Brain microvascular endothelial cell (primary cell): ENCODE data around the gene C12orf75.

Experiments used
- DNase-seq: peaks from one replicate; pipeline ENCODE4 v3.0.0-alpha.2; 2020
- H3K27ac ChIP-seq: fragments of 250-450 bp; sonication (Bioruptor Pico); 2 replicates; pipeline ENCODE4 v1.5.1; 2020; ENCODE audit warnings: mild to moderate bottlenecking, moderate library complexity
- H3K27me3 ChIP-seq: fragments of 250-450 bp; sonication (Bioruptor Pico); replicated peaks from 2 replicates; pipeline ENCODE4 v1.5.1; 2020; ENCODE audit warnings: mild to moderate bottlenecking
- H3K36me3 ChIP-seq: fragments of 250-450 bp; sonication (Bioruptor Pico); replicated peaks from 2 replicates; pipeline ENCODE4 v1.5.1; 2020; ENCODE audit warnings: mild to moderate bottlenecking
- H3K4me3 ChIP-seq: 2 replicates; pipeline ENCODE4 v1.5.1; 2011; ENCODE audit warnings: low read depth, mild to moderate bottlenecking, control low read depth, low read length, moderate library complexity
- in situ Hi-C: cut with HindIII; loops from 2 replicates; pipeline ENCODE4 v1.10.0; 2017; ENCODE audit warnings: low sequenced_read_pairs, low pct_ligation_motif_present
- TF ChIP-seq, protein P1 (sequence below): IDR thresholded peaks from 2 replicates; pipeline ENCODE4 v1.5.1; 2011; ENCODE audit warnings: low read depth, mild to moderate bottlenecking, moderate library complexity, low read length, control low read depth, inconsistent platforms; ENCODE audit errors: missing control alignments

Gene C12orf75

GRCh38 chr12:105348142-105348541, 17.7 kb downstream of the C12orf75 start:
- H3K36me3 ChIP-seq, result no peaks in the 10 kb centered on the region
- TF ChIP-seq, protein P1, sequence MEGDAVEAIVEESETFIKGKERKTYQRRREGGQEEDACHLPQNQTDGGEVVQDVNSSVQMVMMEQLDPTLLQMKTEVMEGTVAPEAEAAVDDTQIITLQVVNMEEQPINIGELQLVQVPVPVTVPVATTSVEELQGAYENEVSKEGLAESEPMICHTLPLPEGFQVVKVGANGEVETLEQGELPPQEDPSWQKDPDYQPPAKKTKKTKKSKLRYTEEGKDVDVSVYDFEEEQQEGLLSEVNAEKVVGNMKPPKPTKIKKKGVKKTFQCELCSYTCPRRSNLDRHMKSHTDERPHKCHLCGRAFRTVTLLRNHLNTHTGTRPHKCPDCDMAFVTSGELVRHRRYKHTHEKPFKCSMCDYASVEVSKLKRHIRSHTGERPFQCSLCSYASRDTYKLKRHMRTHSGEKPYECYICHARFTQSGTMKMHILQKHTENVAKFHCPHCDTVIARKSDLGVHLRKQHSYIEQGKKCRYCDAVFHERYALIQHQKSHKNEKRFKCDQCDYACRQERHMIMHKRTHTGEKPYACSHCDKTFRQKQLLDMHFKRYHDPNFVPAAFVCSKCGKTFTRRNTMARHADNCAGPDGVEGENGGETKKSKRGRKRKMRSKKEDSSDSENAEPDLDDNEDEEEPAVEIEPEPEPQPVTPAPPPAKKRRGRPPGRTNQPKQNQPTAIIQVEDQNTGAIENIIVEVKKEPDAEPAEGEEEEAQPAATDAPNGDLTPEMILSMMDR, result no peak

DNA sequence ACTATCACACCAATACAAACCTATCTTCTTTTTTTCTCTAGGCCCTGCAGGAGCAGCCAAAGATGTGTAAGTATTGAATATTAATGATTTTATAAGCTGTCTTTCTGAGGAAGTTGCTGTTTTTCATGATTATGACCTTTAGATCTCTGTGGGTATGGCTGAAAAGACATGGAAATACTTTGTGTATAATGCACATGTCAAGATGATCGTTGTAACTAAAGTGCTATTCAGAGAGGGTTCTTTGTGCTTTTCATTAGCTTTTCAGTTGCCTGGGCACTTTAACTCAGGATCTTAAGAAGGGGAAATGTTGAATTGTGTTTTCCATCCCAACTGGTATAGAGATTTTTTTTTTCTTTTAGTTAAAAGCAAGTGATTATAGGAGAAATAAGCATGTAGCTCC, 18.1 kb downstream of the C12orf75 start:
- no peaks in the 10 kb centered on the region for H3K27me3 ChIP-seq
- H3K4me3 ChIP-seq, result no peak overlapping the region
- DNase-seq, result no peak
- in situ Hi-C loops, result no loop called here
- H3K36me3 ChIP-seq, result no peaks in the 10 kb centered on the region
- no peak overlapping the region for H3K27ac ChIP-seq
- TF ChIP-seq, protein P1, result no peak

More at GRCh38 chr12:105348142-105348541, 17.7 kb downstream of the C12orf75 start:
- Histone ChIP-seq H3K4me3 (no peak overlapping the region), H3K27ac (no peak overlapping the region), H3K27me3 (no peaks in the 10 kb centered on the region)
- in situ Hi-C loops, result no loop called here
- no peak for DNase-seq

- no peak overlapping the region for H3K4me3 ChIP-seq
- TF ChIP-seq, protein P1, result no peak
- no peak overlapping the region for H3K27ac ChIP-seq
- H3K27me3 ChIP-seq, result no peaks in the 10 kb centered on the region
- in situ Hi-C loops, result no loop called here
- no peaks in the 10 kb centered on the region for H3K36me3 ChIP-seq
- no peak for DNase-seq
These were observed 18.6 kb downstream of the C12orf75 start for GRCh38 chr12:105349138-105349537.

GRCh38 chr12:105351523-105351922, 21.0 kb downstream of the C12orf75 start:
- in situ Hi-C loops, result no loop called here
- no peak for DNase-seq
- Histone ChIP-seq H3K27ac (no peak overlapping the region), H3K36me3 (no peaks in the 10 kb centered on the region), H3K4me3 (no peak overlapping the region), H3K27me3 (no peaks in the 10 kb centered on the region)
- TF ChIP-seq, protein P1, result no peak

GRCh38 chr12:105352052-105352451, 21.6 kb downstream of the C12orf75 start:
- in situ Hi-C loops, result no loop called here
- no peak overlapping the region for H3K27ac ChIP-seq
- no peak overlapping the region for H3K4me3 ChIP-seq
- DNase-seq, result no peak
- H3K36me3 ChIP-seq, result no peaks in the 10 kb centered on the region
- TF ChIP-seq, protein P1, result no peak
- no peaks in the 10 kb centered on the region for H3K27me3 ChIP-seq

DNA sequence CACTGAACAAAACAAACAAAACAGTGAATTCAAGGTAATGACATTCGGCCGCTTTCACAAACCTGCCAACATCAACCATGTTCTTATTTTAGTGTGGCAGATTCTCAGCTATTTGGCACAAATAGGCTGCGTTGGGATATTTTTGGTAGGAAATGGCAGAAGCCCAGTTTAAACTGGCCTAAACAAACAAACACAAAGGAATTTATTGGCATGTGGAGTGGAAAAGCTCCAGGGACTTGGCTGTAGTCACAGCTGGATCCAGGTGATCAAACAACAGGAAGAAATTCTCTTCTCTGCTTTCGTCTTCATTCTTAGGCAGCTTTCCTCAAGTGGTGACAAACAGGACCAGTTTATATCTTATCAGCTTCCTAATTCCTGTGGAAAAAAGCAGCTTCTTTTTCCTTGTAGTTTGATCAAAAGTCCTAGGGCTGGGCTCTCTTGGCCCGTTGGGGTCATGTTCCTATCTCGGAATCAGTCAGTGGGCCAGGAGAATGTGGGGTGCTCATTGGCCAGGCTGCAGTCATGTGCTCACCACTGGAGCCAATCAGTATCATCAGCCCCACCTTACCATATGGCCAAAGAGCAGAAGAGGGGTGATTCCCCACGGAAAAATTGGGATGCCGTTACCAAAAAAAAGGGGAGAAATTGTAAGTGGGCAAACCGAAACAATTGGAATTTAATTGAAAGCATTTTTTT, 22.6 kb downstream of the C12orf75 start:
- Histone ChIP-seq H3K36me3 (no peaks in the 10 kb centered on the region), H3K27me3 (no peaks in the 10 kb centered on the region), H3K4me3 (no peak overlapping the region), H3K27ac (no peak overlapping the region)
- in situ Hi-C loops, result no loop called here
- DNase-seq, result no peak
- TF ChIP-seq, protein P1, result no peak
